Osteoblast (primary cell): ENCODE data around the gene C1S. TPM values are rescaled to one million over a fixed set of nuclear protein-coding genes. Genes with fewer than 3 reads are reported as not detected.
A peak's percentile ranks its signal among the peaks of the same experiment; 100 is the strongest.

ENCODE experiments used
- DNase-seq: peaks from one replicate; pipeline ENCODE4 v3.0.0; 2011; ENCODE audit warnings: low spot score, mixed read lengths; ENCODE audit not compliant: insufficient read length; ENCODE audit errors: missing footprints
- H2AFZ ChIP-seq: 2 replicates; pipeline ENCODE4 v1.6.0; 2011; ENCODE audit warnings: mild to moderate bottlenecking, low read length
- H3K27ac ChIP-seq: 2 replicates; pipeline ENCODE4 v1.5.1; 2011; ENCODE audit warnings: mild to moderate bottlenecking, low read depth, low read length, moderate library complexity
- H3K27me3 ChIP-seq: 2 replicates; pipeline ENCODE4 v1.6.0; 2012; ENCODE audit warnings: mild to moderate bottlenecking, control low read depth, inconsistent platforms, low read length, moderate library complexity; ENCODE audit not compliant: insufficient read depth
- H3K36me3 ChIP-seq: 2 replicates; pipeline ENCODE4 v1.5.1; 2011; ENCODE audit warnings: mild to moderate bottlenecking, low read length, control low read depth, moderate library complexity; ENCODE audit not compliant: insufficient read depth
- H3K4me1 ChIP-seq: 2 replicates; pipeline ENCODE4 v1.5.1; 2011; ENCODE audit warnings: mild to moderate bottlenecking, low read length, control low read depth, moderate library complexity; ENCODE audit not compliant: insufficient read depth
- H3K4me2 ChIP-seq: 2 replicates; pipeline ENCODE4 v1.6.0; 2011; ENCODE audit warnings: mild to moderate bottlenecking, low read length; ENCODE audit not compliant: insufficient read depth
- H3K4me3 ChIP-seq: fragments of 200-600 bp; sonication (generic); 3 replicates; pipeline ENCODE4 v1.5.1; 2012; ENCODE audit warnings: mild to moderate bottlenecking, low read length, inconsistent platforms; ENCODE audit not compliant: insufficient read depth
- H3K79me2 ChIP-seq: 2 replicates; pipeline ENCODE4 v1.6.0; 2012; ENCODE audit warnings: mild to moderate bottlenecking, low read length, control low read depth, inconsistent platforms; ENCODE audit not compliant: insufficient read depth
- H3K9me3 ChIP-seq: 2 replicates; pipeline ENCODE4 v1.5.1; 2011; ENCODE audit warnings: low read depth, low read length, control low read depth
- H4K20me1 ChIP-seq: 2 replicates; pipeline ENCODE4 v1.6.0; 2012; ENCODE audit warnings: mild to moderate bottlenecking, low read length, control low read depth; ENCODE audit not compliant: insufficient read depth
- total RNA-seq: library from RNA; depleted of rRNA; stranded (reverse); fragments of >200 nt; gene quantifications from 2 replicates; pipeline ENCODE4 v1.2.3, GENCODE V29; 2012
- TF ChIP-seq, protein P1 (sequence below): IDR thresholded peaks from 2 replicates; pipeline ENCODE4 v1.5.1; 2011; ENCODE audit warnings: mild to moderate bottlenecking, low read depth, low read length, moderate library complexity; ENCODE audit errors: extremely low read depth

The C1S gene
- total RNA-seq, 1 donor = 443 TPM

DNA sequence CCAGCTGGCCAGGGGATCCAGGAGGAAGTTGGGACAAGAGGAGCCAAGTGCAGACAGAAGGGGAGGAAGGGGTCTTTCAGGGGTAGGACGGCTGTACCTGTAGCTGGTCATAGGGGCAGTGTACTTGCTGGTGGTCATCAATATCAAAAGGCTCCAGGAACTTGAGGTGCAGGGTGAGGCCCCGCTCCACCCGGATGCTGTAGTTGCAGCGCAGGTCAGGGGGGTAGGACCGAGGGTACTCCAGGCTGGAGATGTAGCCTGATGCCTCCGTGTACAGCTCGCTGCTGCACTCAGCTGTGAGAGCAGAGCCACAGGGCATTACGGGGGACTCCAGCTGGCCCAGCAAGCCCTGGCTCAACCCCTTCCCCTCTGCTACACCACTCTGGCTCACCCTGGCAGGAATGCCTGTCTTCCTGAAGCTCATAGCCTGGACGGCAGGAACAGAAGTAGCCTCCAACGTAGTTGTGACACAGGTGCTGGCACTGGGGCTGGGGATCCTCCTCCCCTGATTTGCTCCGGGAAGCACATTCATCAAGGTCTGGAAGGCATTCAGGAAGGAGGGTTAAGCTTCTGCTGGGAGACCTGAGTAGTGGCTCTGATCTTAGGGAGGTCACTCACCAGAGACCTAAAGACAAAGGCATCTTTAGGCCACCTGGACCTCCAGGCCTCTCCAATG lies 28.8 kb downstream of the C1S start:
- DNase-seq = no peak
- peaks cover 23% of the 10 kb centered on the region for H3K4me1 ChIP-seq
- no peaks in the 10 kb centered on the region for H3K9me3 ChIP-seq
- no peak overlapping the region for H3K4me2 ChIP-seq
- H3K27me3 ChIP-seq = no peaks in the 10 kb centered on the region
- H2AFZ ChIP-seq = no peak overlapping the region
- H3K36me3 ChIP-seq = peaks cover 34% of the 10 kb centered on the region
- no peak overlapping the region for H3K4me3 ChIP-seq
- TF ChIP-seq, protein P1, sequence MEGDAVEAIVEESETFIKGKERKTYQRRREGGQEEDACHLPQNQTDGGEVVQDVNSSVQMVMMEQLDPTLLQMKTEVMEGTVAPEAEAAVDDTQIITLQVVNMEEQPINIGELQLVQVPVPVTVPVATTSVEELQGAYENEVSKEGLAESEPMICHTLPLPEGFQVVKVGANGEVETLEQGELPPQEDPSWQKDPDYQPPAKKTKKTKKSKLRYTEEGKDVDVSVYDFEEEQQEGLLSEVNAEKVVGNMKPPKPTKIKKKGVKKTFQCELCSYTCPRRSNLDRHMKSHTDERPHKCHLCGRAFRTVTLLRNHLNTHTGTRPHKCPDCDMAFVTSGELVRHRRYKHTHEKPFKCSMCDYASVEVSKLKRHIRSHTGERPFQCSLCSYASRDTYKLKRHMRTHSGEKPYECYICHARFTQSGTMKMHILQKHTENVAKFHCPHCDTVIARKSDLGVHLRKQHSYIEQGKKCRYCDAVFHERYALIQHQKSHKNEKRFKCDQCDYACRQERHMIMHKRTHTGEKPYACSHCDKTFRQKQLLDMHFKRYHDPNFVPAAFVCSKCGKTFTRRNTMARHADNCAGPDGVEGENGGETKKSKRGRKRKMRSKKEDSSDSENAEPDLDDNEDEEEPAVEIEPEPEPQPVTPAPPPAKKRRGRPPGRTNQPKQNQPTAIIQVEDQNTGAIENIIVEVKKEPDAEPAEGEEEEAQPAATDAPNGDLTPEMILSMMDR = no peak
- H4K20me1 ChIP-seq = no peaks in the 10 kb centered on the region
- no peaks in the 10 kb centered on the region for H3K79me2 ChIP-seq
- H3K27ac ChIP-seq = no peak overlapping the region

DNA sequence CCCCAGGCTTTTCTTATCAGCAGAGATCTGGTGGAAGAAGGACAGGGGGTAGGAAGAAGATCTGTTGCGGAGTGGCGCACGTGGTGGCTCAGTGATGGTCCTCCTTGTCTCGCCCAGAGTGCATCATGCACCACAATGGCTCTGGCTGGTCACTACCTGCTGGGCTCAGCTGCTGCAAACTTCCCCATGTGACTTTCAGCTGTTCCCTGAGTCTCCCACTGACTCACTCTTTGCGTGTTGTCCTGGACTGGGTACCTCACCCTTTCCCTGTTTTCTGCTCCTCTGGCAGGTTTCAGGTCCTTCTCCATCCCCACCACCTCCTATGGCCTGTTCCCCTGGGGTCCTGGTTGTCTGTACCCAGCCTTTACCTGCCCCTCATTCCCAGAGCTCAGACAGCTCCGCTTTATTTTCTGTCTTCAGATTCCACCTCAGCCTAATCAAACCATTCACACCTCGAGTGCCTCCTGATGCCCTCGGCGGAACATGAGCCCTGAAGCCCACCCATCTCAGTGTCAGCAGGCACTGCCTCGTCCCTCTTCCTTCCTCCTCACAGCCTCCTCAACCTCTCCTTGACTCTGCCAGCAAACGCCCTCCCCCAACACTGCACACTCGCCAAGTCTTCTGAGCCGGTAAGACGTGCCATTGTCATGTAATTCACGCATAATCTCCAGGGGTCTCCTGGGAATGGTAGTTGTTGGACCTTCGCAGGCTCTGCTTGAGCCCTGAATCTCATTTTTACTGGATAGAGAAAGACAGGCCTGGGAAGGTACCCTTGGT lies 29.9 kb downstream of the C1S start:
- Histone ChIP-seq H3K36me3 (peaks cover 24% of the 10 kb centered on the region), H3K27me3 (peaks cover 3% of the 10 kb centered on the region), H3K4me1 (peaks cover 23% of the 10 kb centered on the region), H3K9me3 (no peaks in the 10 kb centered on the region), H3K27ac (no peak overlapping the region), H3K4me3 (no peak overlapping the region), H3K79me2 (no peaks in the 10 kb centered on the region), H4K20me1 (no peaks in the 10 kb centered on the region), H2AFZ (no peak overlapping the region), H3K4me2 (peak overlapping the region; percentile 99)
- DNase-seq = peak; percentile 58
- TF ChIP-seq, protein P1 = no peak

DNA sequence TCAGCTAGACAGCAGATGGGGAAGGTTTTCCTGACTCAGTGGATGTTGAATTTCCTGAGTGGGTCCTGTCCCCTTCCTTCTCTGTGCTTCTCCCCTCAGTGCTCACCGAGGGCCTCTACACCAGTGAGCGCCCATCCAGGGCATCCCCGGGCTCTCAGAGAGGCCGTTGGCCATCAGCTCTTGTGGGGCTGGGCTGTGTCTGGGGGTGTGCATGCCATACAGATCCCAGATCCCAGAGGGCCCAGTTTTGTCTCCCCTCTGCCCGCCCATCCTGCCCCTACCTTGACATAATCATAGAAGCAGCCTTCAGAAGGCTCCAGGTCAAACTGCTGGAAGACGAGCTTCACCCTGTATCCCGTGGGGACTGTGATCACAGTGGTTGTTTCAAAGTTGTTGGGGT lies 30.7 kb downstream of the C1S start:
- H2AFZ ChIP-seq = no peak overlapping the region
- peaks cover 23% of the 10 kb centered on the region for H3K4me1 ChIP-seq
- peaks cover 3% of the 10 kb centered on the region for H3K27me3 ChIP-seq
- H3K27ac ChIP-seq = no peak overlapping the region
- H3K9me3 ChIP-seq = no peaks in the 10 kb centered on the region
- peak overlapping the region; percentile 99 for H3K4me2 ChIP-seq
- TF ChIP-seq, protein P1 = no peak
- peak overlapping the region; percentile 86 for H3K4me3 ChIP-seq
- peaks cover 17% of the 10 kb centered on the region for H3K36me3 ChIP-seq
- DNase-seq = peak; percentile 41
- H4K20me1 ChIP-seq = no peaks in the 10 kb centered on the region
- no peaks in the 10 kb centered on the region for H3K79me2 ChIP-seq

DNA sequence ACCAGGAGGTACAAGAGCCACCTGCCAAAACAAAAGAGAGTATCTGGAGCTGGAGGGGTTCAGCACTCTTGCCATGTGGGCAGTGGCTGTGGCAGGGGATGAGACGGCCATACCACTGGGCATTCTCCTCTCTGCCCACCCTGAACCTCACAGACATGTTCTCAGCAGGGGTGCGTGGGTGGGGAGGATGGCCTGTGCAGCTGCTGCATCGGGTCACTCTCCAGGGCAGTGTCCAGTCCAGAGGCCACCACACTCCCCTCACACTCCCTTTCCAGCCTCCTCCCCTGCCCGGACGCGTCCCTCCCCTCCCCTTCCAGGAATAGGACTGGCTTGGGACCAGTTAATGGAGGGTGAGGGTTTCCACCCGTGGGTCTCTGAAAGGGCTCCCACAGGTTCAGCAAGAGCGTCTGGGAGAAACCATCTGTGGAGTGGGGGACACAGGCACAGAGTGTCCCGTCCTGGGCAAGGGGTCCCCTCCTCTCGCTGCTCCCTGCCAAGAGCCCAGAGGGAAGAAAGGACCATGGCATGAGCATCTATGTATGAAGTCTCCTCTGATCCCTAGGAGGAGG lies 31.2 kb downstream of the C1S start:
- Histone ChIP-seq H4K20me1 (no peaks in the 10 kb centered on the region), H3K4me2 (peak overlapping the region; percentile 99), H3K79me2 (no peaks in the 10 kb centered on the region), H2AFZ (peak overlapping the region; percentile 95), H3K27me3 (peaks cover 3% of the 10 kb centered on the region), H3K36me3 (peaks cover 17% of the 10 kb centered on the region), H3K9me3 (no peaks in the 10 kb centered on the region), H3K4me1 (peaks cover 23% of the 10 kb centered on the region), H3K4me3 (peak overlapping the region; percentile 86), H3K27ac (peak overlapping the region; percentile 80)
- DNase-seq = peak; percentile 62
- TF ChIP-seq, protein P1 = no peak
